Stimulated activated CD8-positive, alpha-beta memory T cell treated with anti-CD3 and anti-CD28 coated beads, Interleukin-15, amount 100 ng/mL, for 1 hour (primary cell): ENCODE measurements around the gene CPLANE1.
A peak's percentile ranks its signal among the peaks of the same experiment; 100 is the strongest.
"Not testable (repeated sequence)": the region's sequence is repeated elsewhere in the genome, so short reads cannot be mapped to it uniquely, and the experiment has no call there.

Experiments used
- DNase-seq: peaks from one replicate; pipeline ENCODE4 v3.0.0-alpha.2; 2020; ENCODE audit warnings: low read depth

Gene CPLANE1

DNA sequence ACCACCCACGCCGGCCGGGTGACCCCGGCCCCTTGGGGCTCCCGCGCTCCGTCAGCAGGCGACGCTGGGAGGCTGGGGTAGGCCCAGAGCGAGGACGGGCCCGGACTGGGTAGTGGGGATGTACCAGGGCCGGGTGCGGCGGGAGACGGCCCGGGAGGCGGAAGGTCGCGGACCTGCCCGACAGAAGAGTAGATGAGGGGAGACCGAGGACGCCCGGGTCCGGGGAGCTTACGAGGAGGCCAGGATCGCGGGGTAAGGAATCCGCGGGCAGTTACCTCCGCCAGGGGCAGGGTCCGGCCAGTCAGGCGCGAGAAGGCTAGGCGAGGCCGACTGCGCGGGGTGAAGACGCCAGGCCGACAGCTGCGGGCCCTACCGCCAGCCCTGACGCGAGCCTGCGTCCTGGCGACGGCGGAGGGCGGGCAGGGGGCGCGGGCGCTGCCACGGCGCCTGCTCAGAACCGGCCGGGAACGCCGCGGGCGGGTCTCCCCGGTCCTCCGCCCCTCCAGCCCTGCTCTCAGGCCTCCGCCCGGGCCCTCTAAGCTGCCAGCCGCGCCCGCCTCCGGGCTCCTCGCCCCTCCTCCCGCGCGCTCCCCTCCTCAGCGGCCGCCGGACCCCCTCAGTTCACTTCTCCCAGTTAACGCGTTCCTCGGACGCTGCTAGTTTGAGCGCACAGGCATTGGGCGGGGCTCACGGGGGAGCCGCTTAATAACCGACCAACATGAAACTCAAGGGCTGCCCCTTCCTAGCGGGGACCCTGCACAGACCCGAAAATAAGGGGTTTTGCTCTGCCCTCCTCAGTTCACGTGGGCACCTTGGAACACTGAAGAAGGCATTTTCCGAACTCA lies at the start of gene CPLANE1:
Gene CPLANE1, minus strand, starts transcription at position 407 of the 845 bp plus-strand sequence. CDS start 1,678 bp downstream, outside the sequence.
- DNase-seq: peak; percentile 21

DNA sequence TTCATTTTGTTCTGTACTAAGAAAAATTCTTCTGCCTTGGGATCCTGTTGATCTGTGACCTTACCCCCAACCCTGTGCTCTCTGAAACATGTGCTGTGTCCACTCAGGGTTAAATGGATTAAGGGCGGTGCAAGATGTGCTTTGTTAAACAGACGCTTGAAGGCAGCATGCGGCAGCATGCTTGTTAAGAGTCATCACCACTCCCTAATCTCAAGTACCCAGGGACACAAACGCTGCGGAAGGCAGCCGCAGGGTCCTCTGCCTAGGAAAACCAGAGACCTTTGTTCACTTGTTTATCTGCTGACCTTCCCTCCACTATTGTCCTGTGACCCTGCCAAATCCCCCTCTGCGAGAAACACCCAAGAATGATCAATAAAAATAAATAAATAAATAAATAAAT lies 47.1 kb upstream of the CPLANE1 start:
- DNase-seq: not testable (repeated sequence)

DNA sequence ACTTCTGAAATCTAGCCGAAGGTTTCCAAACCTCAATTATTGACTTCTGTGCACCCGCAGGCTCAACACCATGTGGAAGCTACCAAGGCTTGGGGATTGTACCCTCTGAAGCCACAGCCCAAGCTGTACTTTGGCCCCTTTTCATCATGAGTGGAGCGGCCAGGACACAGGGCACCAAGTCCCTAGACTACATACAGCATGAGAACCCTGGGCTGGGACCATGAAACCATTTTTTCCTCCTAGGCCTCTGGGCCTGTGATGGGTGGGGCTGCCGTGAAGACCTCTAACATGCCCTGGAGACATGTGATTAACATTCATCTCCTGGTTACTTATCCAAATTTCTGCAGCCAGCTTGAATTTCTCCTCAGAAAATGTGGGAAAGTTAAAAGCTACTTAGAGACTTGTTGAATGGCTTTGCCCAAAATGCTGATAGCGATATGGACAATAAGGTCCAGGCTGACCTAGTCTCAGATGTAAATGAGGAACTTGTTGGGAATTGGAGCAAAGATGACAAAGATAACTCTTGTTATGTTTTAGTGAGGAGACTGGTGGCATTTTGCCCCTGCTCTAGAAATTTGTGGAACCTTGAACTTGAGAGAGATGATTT lies 34.1 kb upstream of the CPLANE1 start:
- DNase-seq: no peak

DNA sequence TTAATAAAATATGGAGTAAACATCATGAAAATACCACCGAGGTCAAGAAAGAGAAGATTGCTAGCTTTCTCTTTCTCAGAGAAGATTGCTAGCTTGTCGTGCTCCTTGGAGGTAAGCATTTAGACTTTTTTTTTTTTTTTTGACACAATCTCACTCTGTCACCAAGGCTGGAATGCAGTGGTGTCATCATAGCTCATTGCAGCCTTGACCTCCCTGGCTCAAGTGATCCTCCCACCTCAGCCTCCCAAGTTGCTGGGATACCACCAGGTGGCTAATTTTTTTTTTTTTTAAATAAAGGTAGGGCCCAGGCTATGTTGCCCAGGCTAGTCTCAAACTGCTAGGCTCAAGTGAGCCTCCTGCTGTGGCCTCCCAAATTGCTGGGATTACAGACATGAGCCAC lies 26.3 kb upstream of the CPLANE1 start:
- DNase-seq: no peak

DNA sequence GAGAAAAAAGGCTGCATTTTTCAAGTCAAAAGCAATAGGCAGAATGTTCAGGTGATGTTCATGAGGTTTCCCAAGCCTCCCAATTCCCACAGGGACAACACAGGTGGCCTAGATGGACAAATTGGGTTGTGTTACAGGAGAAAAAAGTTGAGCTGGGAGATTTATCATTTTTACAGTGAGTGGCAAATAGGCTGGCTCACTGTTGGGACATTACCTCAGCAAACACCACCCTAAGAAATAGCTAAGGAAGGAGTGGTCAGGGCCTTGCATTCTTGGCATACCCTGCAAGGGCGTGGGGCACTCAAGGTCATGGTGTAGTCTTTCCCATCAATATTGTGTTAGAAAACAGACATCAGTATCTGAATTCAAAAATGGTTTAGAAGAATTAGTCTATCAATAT lies 23.3 kb upstream of the CPLANE1 start:
- DNase-seq: no peak

DNA sequence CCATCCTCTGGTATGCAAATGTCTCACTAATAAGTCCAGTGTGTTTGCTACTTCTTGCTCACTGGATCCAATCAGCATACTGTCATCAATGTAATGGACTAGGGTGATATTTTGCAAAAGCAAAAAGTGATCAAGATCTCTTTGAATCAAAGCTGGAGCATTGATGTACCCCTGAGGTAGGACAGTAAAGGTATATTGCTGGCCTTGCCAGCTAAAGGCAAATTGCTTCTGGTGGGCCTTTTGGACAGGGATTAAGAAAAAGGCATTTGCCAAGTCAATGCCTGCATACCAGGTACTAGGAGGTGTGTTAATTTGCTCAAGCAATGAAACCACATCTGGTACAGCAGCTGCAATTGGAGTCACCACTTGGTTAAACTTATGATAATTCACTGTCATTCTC lies 18.9 kb upstream of the CPLANE1 start:
- DNase-seq: not testable (repeated sequence)

DNA sequence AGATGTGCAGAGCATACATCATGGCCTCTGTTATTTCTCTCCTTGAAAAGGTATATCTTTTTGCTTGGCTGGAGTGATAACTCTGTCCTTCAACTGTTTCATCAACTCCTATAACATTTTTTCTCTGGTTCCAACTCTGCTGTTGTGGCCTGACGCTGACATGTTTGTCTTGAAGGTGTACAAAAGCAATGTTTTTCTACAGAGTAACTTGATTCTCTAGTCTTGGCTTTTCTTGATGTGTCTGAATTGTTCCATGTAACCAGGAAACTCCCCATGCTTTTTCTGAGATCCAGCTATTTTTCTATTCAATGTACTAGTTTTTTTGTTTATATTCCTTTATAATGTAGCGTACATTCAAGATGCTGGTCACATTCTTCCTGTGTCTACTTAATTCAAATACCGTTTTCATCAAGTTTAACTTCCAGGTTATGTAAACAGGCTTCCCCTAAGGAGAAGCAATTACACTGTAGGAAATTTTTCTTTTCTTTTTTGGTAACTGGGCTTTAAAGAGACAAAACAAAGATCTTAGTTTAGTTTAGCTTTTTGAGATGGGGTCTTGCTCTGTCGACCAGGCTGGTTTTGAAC lies 6.7 kb upstream of the CPLANE1 start:
- DNase-seq: no peak

DNA sequence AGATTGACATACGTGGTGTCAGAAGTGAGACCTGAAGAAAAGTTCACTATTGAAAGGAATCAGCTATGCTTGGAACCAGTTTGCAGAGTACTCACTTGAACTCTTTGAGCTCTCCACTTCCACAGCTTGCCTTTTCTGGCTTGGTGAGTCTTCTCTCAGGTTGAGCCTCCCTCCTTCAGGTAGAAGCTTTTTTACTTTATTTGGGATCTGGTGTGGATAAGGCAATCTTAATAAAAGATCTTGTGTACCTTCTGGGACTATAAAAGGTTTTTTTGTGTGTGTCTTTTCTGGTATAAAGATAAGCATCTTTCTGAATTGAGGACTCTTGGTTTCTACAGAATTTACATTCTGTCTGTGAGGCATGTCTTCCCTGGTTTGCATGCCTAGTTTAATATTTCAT lies 5.4 kb upstream of the CPLANE1 start:
- no peak for DNase-seq

DNA sequence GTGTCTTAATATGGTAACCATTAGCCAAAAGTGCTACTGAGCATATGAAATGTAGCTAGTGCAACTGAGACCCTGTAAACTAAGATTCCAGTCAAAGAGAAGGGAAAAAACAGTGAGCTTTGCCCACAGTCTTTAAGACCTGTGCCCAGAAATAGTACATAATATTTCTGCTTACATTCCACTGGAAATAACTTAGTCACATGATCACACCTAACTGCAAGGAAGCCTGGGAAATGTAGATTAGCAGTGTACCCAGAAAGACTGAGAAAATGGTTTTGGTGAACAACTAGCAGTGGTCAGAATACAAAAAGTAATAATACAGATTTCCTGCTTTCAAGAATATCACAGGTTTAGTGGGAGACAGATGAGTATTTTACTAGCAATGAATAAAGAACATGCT lies 2.5 kb upstream of the CPLANE1 start:
- DNase-seq: no peak

DNA sequence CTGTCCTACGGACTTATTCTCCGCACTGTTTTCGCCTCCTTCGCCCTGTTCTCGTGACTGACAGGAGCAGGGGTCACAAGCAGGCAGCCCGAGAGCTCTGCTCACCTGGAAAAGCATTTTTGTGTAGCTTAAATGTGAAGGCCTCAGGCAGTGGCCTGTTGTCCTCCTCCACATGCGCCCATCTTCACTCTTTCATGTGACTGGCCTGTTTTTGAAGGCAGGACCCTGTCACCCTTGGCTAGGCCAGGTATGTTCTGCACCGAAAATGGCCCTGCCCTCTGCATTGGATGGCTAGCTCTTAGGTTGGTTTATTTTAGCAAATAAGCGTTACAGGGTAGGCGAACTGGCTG lies 614 bp upstream of the CPLANE1 start:
- no peak for DNase-seq

DNA sequence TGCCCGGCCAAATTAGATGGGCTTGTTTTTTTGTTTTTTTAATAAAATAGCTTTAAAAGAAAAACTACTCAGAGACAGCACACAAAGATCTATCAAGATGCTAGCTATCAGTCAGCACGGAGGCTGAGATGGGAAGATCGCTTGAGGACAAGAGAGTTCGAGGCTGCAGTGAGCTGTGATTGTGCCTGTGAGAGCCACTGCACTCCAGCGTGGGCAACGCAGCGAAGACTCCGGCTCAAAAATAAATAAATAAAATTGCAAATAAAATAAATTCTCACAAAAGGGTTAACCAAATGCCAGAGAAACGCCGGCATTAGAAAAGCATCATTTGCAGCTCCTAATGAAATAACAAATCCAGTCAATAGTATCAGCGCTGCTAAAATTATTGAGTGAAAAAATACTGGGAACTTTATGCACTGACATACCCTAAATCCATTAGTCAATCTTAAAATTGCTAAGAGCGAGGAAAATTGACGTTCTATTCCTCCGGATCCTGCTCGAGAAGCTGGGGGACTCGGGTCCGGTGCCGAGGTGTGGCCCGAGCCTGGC lies 681 bp downstream of the CPLANE1 start:
- no peak for DNase-seq

DNA sequence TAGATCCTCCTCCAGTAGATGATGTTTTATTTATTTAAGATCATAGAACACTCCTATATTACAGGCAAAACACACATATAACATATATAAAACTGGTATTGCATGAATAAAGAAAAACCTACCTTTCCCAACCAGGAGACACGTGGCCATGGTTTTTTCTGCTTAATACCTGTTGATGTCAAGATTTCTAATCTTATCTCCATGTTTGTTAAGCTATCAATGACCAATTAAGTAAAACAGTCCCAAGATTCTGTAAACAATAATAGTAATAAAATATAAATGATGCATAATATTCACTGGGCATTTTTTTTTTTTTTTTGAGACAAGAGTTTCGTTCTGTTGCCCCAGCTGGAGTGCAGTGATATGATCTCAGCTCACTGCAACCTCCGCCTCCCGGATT lies 1.7 kb downstream of the CPLANE1 start:
- no peak for DNase-seq

DNA sequence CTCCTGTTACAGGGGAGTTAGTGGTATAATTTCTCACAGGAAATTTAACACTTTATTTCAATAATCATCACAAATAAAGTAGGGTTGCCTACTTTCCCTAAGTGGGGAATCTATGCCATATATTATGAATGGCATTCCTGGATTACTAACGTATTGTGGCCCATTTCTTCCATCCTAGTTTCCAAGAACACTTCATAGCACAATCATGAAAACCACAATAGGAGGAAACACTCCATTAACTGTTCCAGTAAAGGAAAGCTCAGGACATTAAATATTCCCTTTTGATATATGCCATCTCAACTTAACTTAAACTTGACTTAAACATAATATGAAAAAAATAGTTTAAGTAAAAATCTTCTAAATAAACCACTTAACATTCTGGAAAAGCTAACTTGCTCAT lies 2.1 kb downstream of the CPLANE1 start:
- no peak for DNase-seq

DNA sequence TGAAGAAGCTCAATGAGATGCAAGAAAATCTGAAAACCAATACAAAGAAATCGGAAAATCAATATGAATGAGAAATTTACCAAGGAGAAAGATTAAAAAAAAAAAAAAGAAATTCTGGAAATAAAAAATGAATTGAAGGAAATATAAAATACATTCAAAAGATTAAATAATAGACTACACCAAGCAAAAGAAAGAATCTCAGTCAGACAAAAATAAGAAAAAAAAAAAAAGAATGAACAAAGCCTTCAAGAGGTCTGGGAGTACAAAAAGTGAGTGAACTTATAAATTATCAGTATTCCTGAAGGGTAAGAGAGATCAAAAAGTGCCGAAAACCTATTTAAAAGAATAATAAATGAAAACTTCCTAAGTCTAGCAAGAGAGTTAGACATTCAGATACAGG lies 14.9 kb downstream of the CPLANE1 start:
- DNase-seq: no peak

DNA sequence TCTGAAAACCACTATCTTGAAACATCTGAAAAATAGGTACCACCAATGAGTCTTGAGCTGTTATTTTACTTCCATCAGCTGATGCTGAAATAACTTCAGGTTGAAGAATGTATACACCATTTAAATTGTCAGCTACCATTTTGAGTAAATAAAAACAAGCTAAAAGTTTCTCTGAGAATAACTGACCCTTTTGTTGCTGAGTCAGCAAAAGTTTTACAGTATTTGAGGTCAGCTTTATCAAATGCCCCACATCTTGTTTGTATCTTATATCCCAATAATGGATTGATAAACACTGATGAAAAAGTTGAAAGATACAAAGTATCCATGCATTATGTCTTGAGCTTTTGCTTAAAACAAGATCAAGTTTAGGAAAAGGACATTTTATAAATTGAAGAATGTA lies 22.8 kb downstream of the CPLANE1 start:
- no peak for DNase-seq

DNA sequence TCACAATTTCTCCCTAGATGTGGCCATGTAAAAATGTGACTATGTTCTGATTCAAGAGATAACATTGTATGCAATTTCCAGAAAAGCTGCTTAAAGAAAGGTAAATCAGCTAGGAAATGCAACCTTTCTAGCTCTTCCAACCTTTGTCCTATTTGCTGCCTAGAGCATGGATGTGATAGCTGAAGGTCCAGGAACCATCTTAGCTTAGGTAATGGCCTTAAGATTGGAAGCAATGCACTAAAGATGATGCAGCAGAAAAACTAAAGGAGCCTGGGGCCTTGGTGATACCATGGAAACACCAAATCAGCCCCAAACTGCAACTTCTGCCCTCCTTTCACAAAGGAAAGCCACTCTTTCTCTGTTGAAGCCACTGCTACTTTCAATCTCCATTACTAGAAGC lies 27.0 kb downstream of the CPLANE1 start:
- DNase-seq: no peak

DNA sequence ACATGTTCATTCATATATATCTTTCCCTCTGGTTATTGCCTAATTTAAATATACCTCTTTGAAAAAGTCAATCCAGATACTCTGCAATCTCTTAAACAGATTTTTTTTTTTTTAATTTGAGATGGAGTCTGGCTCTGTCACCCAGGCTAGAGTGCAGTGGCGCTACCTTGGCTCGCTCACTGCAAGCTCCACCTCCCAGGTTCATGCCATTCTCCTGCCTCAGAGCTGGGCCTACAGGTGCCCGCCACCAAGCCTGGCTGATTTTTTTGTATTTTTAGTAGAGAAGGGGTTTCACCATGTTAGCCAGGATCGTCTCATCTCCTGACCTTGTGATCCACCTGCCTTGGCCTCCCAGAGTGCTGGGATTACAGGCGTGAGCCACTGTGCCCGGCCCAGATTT lies 28.8 kb downstream of the CPLANE1 start:
- DNase-seq: not testable (repeated sequence)

DNA sequence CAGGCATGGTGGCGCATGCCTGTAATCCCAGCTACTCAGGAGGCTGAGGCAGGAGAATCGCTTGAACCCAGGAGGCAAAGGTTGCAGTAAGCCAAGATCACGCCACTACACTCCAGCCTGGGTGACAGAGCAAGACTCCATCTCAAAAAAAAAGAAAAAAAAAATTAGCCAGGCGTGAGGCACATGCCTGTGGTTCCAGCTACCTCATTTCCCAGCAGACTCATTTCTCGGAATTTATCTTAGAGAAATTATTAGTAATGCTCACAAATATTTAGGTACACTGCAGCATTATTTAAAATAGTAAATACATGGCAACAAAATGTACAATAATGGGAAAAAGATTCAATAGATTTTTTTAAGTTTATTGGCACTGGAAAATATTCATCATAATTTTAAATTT lies 29.8 kb downstream of the CPLANE1 start:
- DNase-seq: not testable (repeated sequence)

DNA sequence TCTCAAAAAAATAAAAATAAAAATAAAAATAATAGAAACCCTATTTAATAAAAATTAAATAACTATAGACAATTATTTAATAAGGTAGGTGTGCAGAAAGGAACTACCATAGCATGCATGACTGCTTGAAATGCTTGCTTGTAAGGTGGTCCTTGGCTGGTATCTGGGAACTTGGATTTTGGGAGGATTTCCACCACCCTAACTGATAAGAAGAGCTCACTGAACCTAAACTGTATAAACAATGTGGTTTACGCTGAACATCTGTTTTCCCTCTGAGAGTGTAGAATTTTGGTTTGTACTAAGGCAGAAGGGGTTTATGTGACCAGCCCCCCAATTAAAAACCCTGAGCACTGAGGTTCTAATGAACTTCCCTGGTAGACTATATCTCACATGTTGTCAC lies 31.2 kb downstream of the CPLANE1 start:
- no peak for DNase-seq

DNA sequence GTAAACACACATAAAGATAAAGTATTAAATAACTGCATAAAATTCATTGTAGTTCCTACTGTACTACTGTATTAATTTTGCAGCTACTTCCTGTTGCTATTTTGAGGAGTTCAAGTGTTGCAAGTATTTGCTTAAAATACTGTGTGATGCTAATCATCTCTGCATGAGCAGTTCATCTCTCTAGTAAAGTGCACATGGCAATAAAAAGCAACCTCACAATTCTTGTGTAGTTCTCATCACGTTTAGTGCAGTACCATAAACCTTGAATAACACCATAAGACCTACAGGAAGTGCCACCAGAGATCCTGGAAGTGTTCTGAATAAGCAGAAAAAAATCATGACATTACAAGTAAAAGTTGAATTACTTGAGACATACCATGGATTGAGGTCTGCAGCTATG lies 34.6 kb downstream of the CPLANE1 start:
- DNase-seq: no peak

DNA sequence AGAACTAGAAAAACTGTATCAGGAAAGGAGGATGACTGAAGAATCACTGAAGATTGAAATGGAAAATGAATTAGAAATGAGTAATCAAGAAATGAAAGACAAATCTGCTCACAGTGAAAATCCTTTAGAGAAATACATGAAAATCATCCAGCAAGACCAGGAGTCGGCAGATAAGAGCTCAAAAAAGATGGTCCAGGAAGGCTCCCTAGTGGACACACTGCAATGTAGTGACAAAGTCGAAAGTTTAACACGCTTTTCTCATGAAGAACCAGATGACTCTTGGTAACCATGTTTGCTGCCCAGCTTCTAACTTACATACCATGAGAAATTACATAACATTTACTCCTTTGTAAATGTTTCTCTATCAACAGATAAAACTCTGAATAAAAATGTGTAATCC lies 37.1 kb downstream of the CPLANE1 start:
- no peak for DNase-seq

DNA sequence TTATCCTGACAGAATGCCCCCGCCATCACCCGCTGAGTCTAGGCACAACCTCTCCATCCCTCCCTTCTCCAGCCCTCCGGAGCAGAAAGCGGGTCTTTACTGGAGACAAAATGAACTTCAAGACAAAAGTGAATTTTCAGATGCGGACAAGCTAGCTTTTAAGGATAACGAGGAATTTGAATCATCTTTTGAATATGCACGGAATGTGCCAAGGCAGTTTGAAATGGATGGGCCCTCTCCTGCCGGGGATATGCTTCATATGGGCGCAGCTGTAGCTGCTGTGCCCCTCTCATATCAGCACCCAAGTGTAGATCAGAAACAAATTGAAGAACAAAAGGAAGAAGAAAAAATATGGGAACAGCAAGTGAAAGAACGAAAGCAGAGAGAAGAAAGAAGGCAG lies 37.5 kb downstream of the CPLANE1 start:
- DNase-seq: no peak
